CD4-positive, alpha-beta T cell (primary cell): Measurements from ENCODE around the gene CDH13. TPM values are rescaled to one million over a fixed set of nuclear protein-coding genes. Genes with fewer than 3 reads are reported as not detected.

ENCODE experiments used
- ATAC-seq: fragments of 200-7000 bp; cut with Tn5 transposase; one replicate; pipeline ENCODE4 v1.10.0; 2022; ENCODE audit warnings: mild to moderate bottlenecking; ENCODE audit not compliant: poor library complexity
- CTCF ChIA-PET: fragments of 350-600 bp; sonication (Branson Sonifier 250); formaldehyde crosslinking; loops from one replicate; lab custom pipeline; 2021; ENCODE audit warnings: antibody characterized with exemption, inconsistent platforms; lab: Charles Lee
- POLR2A ChIA-PET: fragments of 350-600 bp; sonication (Branson Sonifier 250); formaldehyde crosslinking; loops from one replicate; lab custom pipeline; 2021; ENCODE audit warnings: antibody characterized with exemption, inconsistent platforms; lab: Charles Lee
- DNase-seq, 14 experiments: peaks; one replicate each; pipeline ENCODE4 v3.0.0-alpha.2; 2013 to 2020; ENCODE audit warnings: mixed read lengths in 2 of 14
- H3K27ac ChIP-seq, 2 donors: one replicate each; pipeline versions ENCODE4 v1.5.1 to v1.7.0; 2013; ENCODE audit warnings: low read length in 2 of 2, low read depth in 1 of 2, mild to moderate bottlenecking in 1 of 2
- H3K27me3 ChIP-seq, 2 experiments: 1 replicate in 1 of 2; 2 replicates in 1 of 2; pipeline versions ENCODE4 v1.6.1 to v1.7.0; 2013; ENCODE audit warnings: low read length in 2 of 2, control low read depth in 1 of 2, mild to moderate bottlenecking in 1 of 2, moderate library complexity in 1 of 2; ENCODE audit not compliant: insufficient read depth in 2 of 2, control insufficient read depth in 1 of 2
- H3K36me3 ChIP-seq: one replicate; pipeline ENCODE4 v1.6.1; 2013; ENCODE audit warnings: low read length, control low read depth; ENCODE audit not compliant: insufficient read depth
- H3K4me1 ChIP-seq: one replicate; pipeline ENCODE4 v1.6.1; 2013; ENCODE audit warnings: low read length, control low read depth; ENCODE audit not compliant: insufficient read depth
- H3K4me3 ChIP-seq: one replicate; pipeline ENCODE4 v1.5.1; 2013; ENCODE audit warnings: mild to moderate bottlenecking, low read length, moderate library complexity
- H3K9me3 ChIP-seq, 2 experiments: 1 replicate in 1 of 2; 2 replicates in 1 of 2; pipeline versions ENCODE4 v1.6.1 to v1.7.0; 2013; ENCODE audit warnings: low read length in 2 of 2, mild to moderate bottlenecking in 2 of 2, control low read depth in 1 of 2, moderate library complexity in 1 of 2; ENCODE audit not compliant: control insufficient read depth in 1 of 2, insufficient read depth in 1 of 2
- H3K27ac Mint-ChIP-seq: one replicate; pipeline ENCODE4 v1.8.0; 2020; ENCODE audit warnings: mixed read lengths
- H3K27me3 Mint-ChIP-seq: one replicate; pipeline ENCODE4 v1.8.0; 2021; ENCODE audit warnings: mixed read lengths
- H3K36me3 Mint-ChIP-seq: one replicate; pipeline ENCODE4 v1.8.0; 2021; ENCODE audit warnings: low read depth, mixed read lengths
- H3K4me1 Mint-ChIP-seq: one replicate; pipeline ENCODE4 v1.8.0; 2021; ENCODE audit warnings: low read depth, mixed read lengths
- H3K4me3 Mint-ChIP-seq: one replicate; pipeline ENCODE4 v1.8.0; 2020; ENCODE audit warnings: mild to moderate bottlenecking, mixed read lengths
- H3K9me3 Mint-ChIP-seq: one replicate; pipeline ENCODE4 v1.8.0; 2020; ENCODE audit warnings: mixed read lengths
- intact Hi-C, 2 experiments: fragments of 100-400 bp; cut with DNase I in 1 of 2; cut with micrococcal nuclease in 1 of 2; formaldehyde crosslinking; loops; one replicate each; pipeline versions ENCODE4 v1.15.1 to v1.9.0; 2023 to 2025; cut with DNase I, micrococcal nuclease
- total RNA-seq, 174 experiments: library from RNA in 2 of 174; stranded (reverse) in 2 of 174; gene quantifications; one replicate each; pipeline ENCODE4 v1.2.3 and lab custom pipeline; 2021 to 2026
- TF ChIP-seq, protein P1 (sequence below): fragments of 200-600 bp; IDR thresholded peaks from one replicate; pipeline ENCODE4 v1.8.0; 2022; ENCODE audit warnings: antibody characterized with exemption, mild to moderate bottlenecking

Gene CDH13
- total RNA-seq, 2 experiments from 2014 or later: not detected

DNA sequence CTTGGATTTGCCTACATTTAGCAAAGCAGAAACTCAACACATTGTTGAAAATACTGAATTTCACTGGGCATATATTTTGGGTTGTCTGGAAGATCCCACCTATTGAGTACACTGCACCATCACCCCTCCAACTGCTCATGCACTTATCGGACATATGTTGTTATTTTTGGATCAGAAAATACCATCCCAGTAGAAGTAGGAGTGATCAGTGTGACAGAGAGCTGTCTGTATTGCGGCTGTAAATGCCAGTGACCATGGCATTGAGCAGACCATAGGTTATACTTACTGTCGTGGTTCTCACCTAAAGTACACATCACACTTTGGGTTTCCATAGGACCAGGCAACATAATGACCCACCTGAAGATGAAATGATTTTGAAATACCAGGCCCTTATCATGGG, 264.7 kb downstream of the CDH13 start:
- Mint-ChIP-seq H3K4me3 (no peak overlapping the region), H3K9me3 (no peaks in the 10 kb centered on the region), H3K27ac (no peak overlapping the region), H3K27me3 (peaks cover 10% of the 10 kb centered on the region), H3K4me1 (no peaks in the 10 kb centered on the region), H3K36me3 (no peaks in the 10 kb centered on the region)
- Histone ChIP-seq H3K4me1 (no peaks in the 10 kb centered on the region), H3K4me3 (no peak overlapping the region), H3K27me3 (peaks cover 0 to 2% of the 10 kb centered on the region in 2 experiments), H3K9me3 (peaks cover 0 to 7% of the 10 kb centered on the region in 2 experiments), H3K27ac (no peak overlapping the region), H3K36me3 (no peaks in the 10 kb centered on the region)
- TF ChIP-seq, protein P1, sequence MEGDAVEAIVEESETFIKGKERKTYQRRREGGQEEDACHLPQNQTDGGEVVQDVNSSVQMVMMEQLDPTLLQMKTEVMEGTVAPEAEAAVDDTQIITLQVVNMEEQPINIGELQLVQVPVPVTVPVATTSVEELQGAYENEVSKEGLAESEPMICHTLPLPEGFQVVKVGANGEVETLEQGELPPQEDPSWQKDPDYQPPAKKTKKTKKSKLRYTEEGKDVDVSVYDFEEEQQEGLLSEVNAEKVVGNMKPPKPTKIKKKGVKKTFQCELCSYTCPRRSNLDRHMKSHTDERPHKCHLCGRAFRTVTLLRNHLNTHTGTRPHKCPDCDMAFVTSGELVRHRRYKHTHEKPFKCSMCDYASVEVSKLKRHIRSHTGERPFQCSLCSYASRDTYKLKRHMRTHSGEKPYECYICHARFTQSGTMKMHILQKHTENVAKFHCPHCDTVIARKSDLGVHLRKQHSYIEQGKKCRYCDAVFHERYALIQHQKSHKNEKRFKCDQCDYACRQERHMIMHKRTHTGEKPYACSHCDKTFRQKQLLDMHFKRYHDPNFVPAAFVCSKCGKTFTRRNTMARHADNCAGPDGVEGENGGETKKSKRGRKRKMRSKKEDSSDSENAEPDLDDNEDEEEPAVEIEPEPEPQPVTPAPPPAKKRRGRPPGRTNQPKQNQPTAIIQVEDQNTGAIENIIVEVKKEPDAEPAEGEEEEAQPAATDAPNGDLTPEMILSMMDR: no peak
- DNase-seq (no peak), ATAC-seq (no peak)
- ChIA-PET POLR2A (no interaction called here), CTCF (no interaction called here)
- intact Hi-C loops: no loop called here

DNA sequence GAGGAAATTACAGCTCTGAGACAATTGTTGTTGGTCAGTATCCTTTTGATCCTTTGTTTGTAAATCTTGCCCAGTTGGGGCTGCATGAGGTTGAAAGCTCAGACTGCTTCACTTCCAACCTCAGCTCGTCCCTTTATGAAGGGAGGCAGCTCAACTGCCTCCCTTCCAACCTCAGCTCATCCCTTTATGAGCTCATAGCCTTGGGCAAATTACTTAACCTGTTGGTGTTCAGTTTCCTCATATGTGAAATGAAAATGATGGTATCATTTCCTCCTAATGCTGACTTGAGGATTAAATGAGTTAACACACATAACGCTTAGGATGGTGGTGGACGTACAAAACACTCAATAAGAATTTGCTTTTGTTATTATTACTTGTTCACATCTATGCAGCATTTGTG, 265.1 kb downstream of the CDH13 start:
- POLR2A ChIA-PET: no interaction called here
- no peaks in the 10 kb centered on the region for H3K9me3 Mint-ChIP-seq
- Histone ChIP-seq H3K27me3 (peaks cover 0 to 2% of the 10 kb centered on the region in 2 experiments), H3K27ac (no peak overlapping the region), H3K4me3 (no peak overlapping the region), H3K4me1 (no peaks in the 10 kb centered on the region), H3K9me3 (peaks cover 0 to 7% of the 10 kb centered on the region in 2 experiments), H3K36me3 (no peaks in the 10 kb centered on the region)
- intact Hi-C loops: no loop called here
- no peak for ATAC-seq
- TF ChIP-seq, protein P1: no peak
- H3K4me1 Mint-ChIP-seq: no peaks in the 10 kb centered on the region
- H3K36me3 Mint-ChIP-seq: no peaks in the 10 kb centered on the region
- no peak for DNase-seq
- no peak overlapping the region for H3K4me3 Mint-ChIP-seq
- peaks cover 7% of the 10 kb centered on the region for H3K27me3 Mint-ChIP-seq
- CTCF ChIA-PET: no interaction called here
- H3K27ac Mint-ChIP-seq: no peak overlapping the region

DNA sequence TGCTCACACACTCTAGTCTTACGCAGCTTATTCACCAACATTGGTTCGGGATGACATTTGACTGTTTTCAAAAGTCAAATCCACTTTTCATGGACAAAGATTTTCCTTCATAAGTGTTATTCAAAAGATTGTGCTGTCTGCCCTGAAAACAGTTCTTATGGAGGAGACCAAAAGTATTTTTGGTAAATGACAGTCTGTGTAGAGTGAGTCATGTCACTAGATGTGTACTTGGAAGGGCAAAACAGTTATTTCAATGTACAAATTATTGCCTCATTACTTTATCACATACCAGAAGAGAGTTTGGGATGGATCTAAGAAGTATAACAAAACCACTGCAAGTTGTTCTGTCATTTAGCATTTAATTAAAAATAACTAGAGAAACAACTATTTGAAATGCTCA, 265.6 kb downstream of the CDH13 start:
- H3K36me3 ChIP-seq: no peaks in the 10 kb centered on the region
- POLR2A ChIA-PET: no interaction called here
- H3K27me3 ChIP-seq: peaks cover 0 to 2% of the 10 kb centered on the region in 2 experiments
- DNase-seq (no peak), ATAC-seq (no peak)
- intact Hi-C loops: no loop called here
- H3K27ac Mint-ChIP-seq: no peak overlapping the region
- no peaks in the 10 kb centered on the region for H3K9me3 Mint-ChIP-seq
- H3K4me3 Mint-ChIP-seq: no peak overlapping the region
- peaks cover 3% of the 10 kb centered on the region for H3K27me3 Mint-ChIP-seq
- no peaks in the 10 kb centered on the region for H3K36me3 Mint-ChIP-seq
- no peaks in the 10 kb centered on the region for H3K4me1 ChIP-seq
- H3K4me1 Mint-ChIP-seq: no peaks in the 10 kb centered on the region
- TF ChIP-seq, protein P1: no peak
- no peak overlapping the region for H3K27ac ChIP-seq
- CTCF ChIA-PET: no interaction called here
- no peak overlapping the region for H3K4me3 ChIP-seq
- peaks cover 0 to 7% of the 10 kb centered on the region in 2 experiments for H3K9me3 ChIP-seq
